Activated gamma-delta T cell treated with Interleukin-2 at 50 U/mL for 16 hours (primary cell): ENCODE measurements around the gene IRF2BP2.
"Not testable (repeated sequence)": the region's sequence is repeated elsewhere in the genome, so short reads cannot be mapped to it uniquely, and the experiment has no call there.

Experiments
- DNase-seq: peaks from one replicate; pipeline ENCODE4 v3.0.0-alpha.2; 2020

The IRF2BP2 gene

GRCh38 chr1:234600418-234601281, 9.3 kb downstream of the IRF2BP2 start:
- no peak for DNase-seq

GRCh38 chr1:234599617-234600417, 10.2 kb downstream of the IRF2BP2 start:
- peak; percentile 58 for DNase-seq

GRCh38 chr1:234598974-234599616, 10.9 kb downstream of the IRF2BP2 start:
- no peak for DNase-seq

- peak; percentile 66 for DNase-seq
Observed at GRCh38 chr1:234597894-234598293, 12.1 kb downstream of the IRF2BP2 start.

- no peak for DNase-seq
Observed at GRCh38 chr1:234595899-234596298, 14.1 kb downstream of the IRF2BP2 start.

- DNase-seq = not testable (repeated sequence)
Observed at GRCh38 chr1:234594575-234594974, 15.4 kb downstream of the IRF2BP2 start.

GRCh38 chr1:234593771-234594504, 16.0 kb downstream of the IRF2BP2 start:
- DNase-seq = no peak

- no peak for DNase-seq
Observed at GRCh38 chr1:234593109-234593508, 16.9 kb downstream of the IRF2BP2 start.

GRCh38 chr1:234592240-234592639, 17.7 kb downstream of the IRF2BP2 start:
- no peak for DNase-seq

- no peak for DNase-seq
Observed at GRCh38 chr1:234591131-234591530, 18.8 kb downstream of the IRF2BP2 start.

GRCh38 chr1:234589854-234590620, 19.9 kb downstream of the IRF2BP2 start:
- DNase-seq = no peak

GRCh38 chr1:234589064-234589800, 20.7 kb downstream of the IRF2BP2 start:
- DNase-seq = no peak

- no peak for DNase-seq
Observed at GRCh38 chr1:234588386-234588785, 21.6 kb downstream of the IRF2BP2 start.

- no peak for DNase-seq
Observed at GRCh38 chr1:234586892-234587485, 23.0 kb downstream of the IRF2BP2 start.

GRCh38 chr1:234586304-234586703, 23.7 kb downstream of the IRF2BP2 start:
- DNase-seq = no peak

- DNase-seq = no peak
Observed at GRCh38 chr1:234585330-234586055, 24.5 kb downstream of the IRF2BP2 start.

GRCh38 chr1:234584926-234585325, 25.1 kb downstream of the IRF2BP2 start:
- no peak for DNase-seq

- no peak for DNase-seq
Observed at GRCh38 chr1:234584420-234584805, 25.6 kb downstream of the IRF2BP2 start.

- DNase-seq = no peak
Observed at GRCh38 chr1:234583755-234584419, 26.1 kb downstream of the IRF2BP2 start.
